PC-3 (cell line): ENCODE results near the gene SLC43A2. TPM values are rescaled to one million over a fixed set of nuclear protein-coding genes. Genes with fewer than 3 reads are reported as not detected.

Experiments used
- ATAC-seq: fragments of 200-7000 bp; cut with Tn5 transposase; 2 replicates; pipeline ENCODE4 v1.9.1; 2020; ENCODE audit warnings: mild to moderate bottlenecking, moderate library complexity
- BruUV-seq: library from RNA; stranded (reverse); fragments of 400-500 nt; replicated peaks from 2 replicates; lab custom pipeline; 2021; lab: Mats Ljungman, UMichigan
- CTCF ChIA-PET: fragments of 300-600 bp; sonication (Branson Sonifier 250); formaldehyde crosslinking; loops from one replicate; lab custom pipeline; 2022; ENCODE audit warnings: antibody characterized with exemption; lab: Charles Lee
- POLR2A ChIA-PET: fragments of 300-600 bp; sonication (Branson Sonifier 250); formaldehyde crosslinking; loops from one replicate; lab custom pipeline; 2022; ENCODE audit warnings: antibody characterized with exemption; ENCODE audit not compliant: unreplicated experiment; lab: Charles Lee
- DNase-seq: peaks from one replicate; pipeline ENCODE4 v3.0.0-alpha.2; 2015
- H2AFZ ChIP-seq: fragments of 300-600 bp; sonication (generic); 2 replicates; pipeline ENCODE4 v1.6.0; 2016; ENCODE audit warnings: antibody characterized with exemption, low read length
- H3F3A ChIP-seq: fragments of 300-600 bp; sonication (generic); one replicate; pipeline ENCODE4 v1.6.0; 2017; ENCODE audit warnings: antibody characterized with exemption, low read length, control low read depth, mild to moderate bottlenecking; ENCODE audit not compliant: unreplicated experiment
- H3K27ac ChIP-seq: fragments of 300-600 bp; sonication (generic); 2 replicates; pipeline ENCODE4 v1.5.1; 2016; ENCODE audit warnings: mild to moderate bottlenecking, low read length
- H3K27me3 ChIP-seq: fragments of 300-600 bp; sonication (generic); 2 replicates; pipeline ENCODE4 v1.6.1; 2016; ENCODE audit warnings: low read length, mixed read lengths
- H3K36me3 ChIP-seq: fragments of 300-600 bp; sonication (generic); 2 replicates; pipeline ENCODE4 v1.6.1; 2016; ENCODE audit warnings: low read depth, mixed run types, low read length, mixed read lengths
- H3K4me1 ChIP-seq: fragments of 300-600 bp; sonication (generic); 2 replicates; pipeline ENCODE4 v1.5.1; 2016; ENCODE audit warnings: low read length; ENCODE audit not compliant: insufficient read depth
- H3K4me2 ChIP-seq: fragments of 300-600 bp; sonication (generic); 2 replicates; pipeline ENCODE4 v1.6.0; 2016; ENCODE audit warnings: low read length
- H3K4me3 ChIP-seq: fragments of 300-600 bp; sonication (generic); 2 replicates; pipeline ENCODE4 v1.5.1; 2016; ENCODE audit warnings: mild to moderate bottlenecking, low read length, mixed read lengths
- H3K79me2 ChIP-seq: fragments of 300-600 bp; sonication (generic); 2 replicates; pipeline ENCODE4 v1.6.1; 2017; ENCODE audit warnings: low read length, mixed read lengths
- H3K9ac ChIP-seq: fragments of 300-600 bp; sonication (generic); 2 replicates; pipeline ENCODE4 v1.6.0; 2016; ENCODE audit warnings: mild to moderate bottlenecking, low read length
- H3K9me2 ChIP-seq: fragments of 300-600 bp; sonication (generic); replicated peaks from 2 replicates; pipeline ENCODE4 v1.6.1; 2016; ENCODE audit warnings: mixed run types, low read length, mixed read lengths
- H3K9me3 ChIP-seq: fragments of 300-600 bp; sonication (generic); 2 replicates; pipeline ENCODE4 v1.6.1; 2016; ENCODE audit warnings: low read length, mixed read lengths
- H4K20me1 ChIP-seq: fragments of 300-600 bp; sonication (generic); 2 replicates; pipeline ENCODE4 v1.6.1; 2016; ENCODE audit warnings: low read length, mixed read lengths
- EZH2 ChIP-seq: fragments of 300-600 bp; sonication (generic); IDR thresholded peaks from one replicate; pipeline ENCODE4 v1.6.1; 2017; ENCODE audit warnings: antibody characterized with exemption, mild to moderate bottlenecking, low read length; ENCODE audit not compliant: unreplicated experiment
- EZH2phosphoT487 ChIP-seq: fragments of 300-600 bp; sonication (generic); IDR thresholded peaks from 2 replicates; pipeline ENCODE4 v1.6.1; 2018; ENCODE audit warnings: mild to moderate bottlenecking, antibody characterized with exemption, low read length, borderline replicate concordance
- intact Hi-C: fragments of 100-400 bp; cut with micrococcal nuclease; formaldehyde crosslinking; loops from 2 replicates; pipeline ENCODE4 v1.9.0; 2023
- total RNA-seq: library from RNA; depleted of rRNA; stranded (reverse); fragments of >200 nt; gene quantifications from 2 replicates; pipeline ENCODE4 v1.2.3, GENCODE V29; 2014
- TF ChIP-seq, protein P1 (sequence below): fragments of 300-600 bp; sonication (generic); conservative IDR thresholded peaks from 2 replicates; pipeline ENCODE4 v1.5.1; 2017; ENCODE audit warnings: antibody characterized with exemption, low read depth, mild to moderate bottlenecking, low read length

SLC43A2 gene
- total RNA-seq, 1 experiment from 2014 or later = 6.2 TPM

DNA sequence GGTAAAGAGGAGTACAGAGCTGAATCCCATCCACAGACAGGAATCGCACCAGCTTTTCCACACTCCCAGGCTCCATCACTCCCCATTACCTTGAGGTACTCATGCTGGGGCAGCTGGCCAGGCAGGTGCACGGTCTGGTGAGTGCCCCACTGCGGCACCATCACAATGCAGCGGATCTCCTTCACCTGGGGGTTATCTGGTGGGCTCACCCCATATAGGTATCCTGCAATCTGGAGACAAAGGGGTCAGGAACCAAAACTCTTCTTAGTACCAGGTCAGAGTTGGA, 22.9 kb upstream of the SLC43A2 start:
- Histone ChIP-seq H3K4me1 (peaks cover 12% of the 10 kb centered on the region), H3K27me3 (no peaks in the 10 kb centered on the region), H2AFZ (no peak overlapping the region), H3K4me2 (no peak overlapping the region), H3F3A (no peaks in the 10 kb centered on the region), H3K4me3 (no peak overlapping the region), H3K79me2 (no peaks in the 10 kb centered on the region), H3K9me2 (no peaks in the 10 kb centered on the region), H3K9ac (no peak overlapping the region), H3K36me3 (peaks cover 30% of the 10 kb centered on the region), H3K27ac (no peak overlapping the region), H4K20me1 (no peaks in the 10 kb centered on the region), H3K9me3 (no peaks in the 10 kb centered on the region)
- BruUV-seq = no TSS peak
- TF ChIP-seq EZH2phosphoT487 = no peak
- no peak for TF ChIP-seq EZH2
- TF ChIP-seq, protein P1, sequence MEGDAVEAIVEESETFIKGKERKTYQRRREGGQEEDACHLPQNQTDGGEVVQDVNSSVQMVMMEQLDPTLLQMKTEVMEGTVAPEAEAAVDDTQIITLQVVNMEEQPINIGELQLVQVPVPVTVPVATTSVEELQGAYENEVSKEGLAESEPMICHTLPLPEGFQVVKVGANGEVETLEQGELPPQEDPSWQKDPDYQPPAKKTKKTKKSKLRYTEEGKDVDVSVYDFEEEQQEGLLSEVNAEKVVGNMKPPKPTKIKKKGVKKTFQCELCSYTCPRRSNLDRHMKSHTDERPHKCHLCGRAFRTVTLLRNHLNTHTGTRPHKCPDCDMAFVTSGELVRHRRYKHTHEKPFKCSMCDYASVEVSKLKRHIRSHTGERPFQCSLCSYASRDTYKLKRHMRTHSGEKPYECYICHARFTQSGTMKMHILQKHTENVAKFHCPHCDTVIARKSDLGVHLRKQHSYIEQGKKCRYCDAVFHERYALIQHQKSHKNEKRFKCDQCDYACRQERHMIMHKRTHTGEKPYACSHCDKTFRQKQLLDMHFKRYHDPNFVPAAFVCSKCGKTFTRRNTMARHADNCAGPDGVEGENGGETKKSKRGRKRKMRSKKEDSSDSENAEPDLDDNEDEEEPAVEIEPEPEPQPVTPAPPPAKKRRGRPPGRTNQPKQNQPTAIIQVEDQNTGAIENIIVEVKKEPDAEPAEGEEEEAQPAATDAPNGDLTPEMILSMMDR = no peak
- DNase-seq = no peak
- intact Hi-C loops = no loop called here
- ChIA-PET POLR2A (no interaction called here), CTCF (no interaction called here)
- no peak for ATAC-seq

DNA sequence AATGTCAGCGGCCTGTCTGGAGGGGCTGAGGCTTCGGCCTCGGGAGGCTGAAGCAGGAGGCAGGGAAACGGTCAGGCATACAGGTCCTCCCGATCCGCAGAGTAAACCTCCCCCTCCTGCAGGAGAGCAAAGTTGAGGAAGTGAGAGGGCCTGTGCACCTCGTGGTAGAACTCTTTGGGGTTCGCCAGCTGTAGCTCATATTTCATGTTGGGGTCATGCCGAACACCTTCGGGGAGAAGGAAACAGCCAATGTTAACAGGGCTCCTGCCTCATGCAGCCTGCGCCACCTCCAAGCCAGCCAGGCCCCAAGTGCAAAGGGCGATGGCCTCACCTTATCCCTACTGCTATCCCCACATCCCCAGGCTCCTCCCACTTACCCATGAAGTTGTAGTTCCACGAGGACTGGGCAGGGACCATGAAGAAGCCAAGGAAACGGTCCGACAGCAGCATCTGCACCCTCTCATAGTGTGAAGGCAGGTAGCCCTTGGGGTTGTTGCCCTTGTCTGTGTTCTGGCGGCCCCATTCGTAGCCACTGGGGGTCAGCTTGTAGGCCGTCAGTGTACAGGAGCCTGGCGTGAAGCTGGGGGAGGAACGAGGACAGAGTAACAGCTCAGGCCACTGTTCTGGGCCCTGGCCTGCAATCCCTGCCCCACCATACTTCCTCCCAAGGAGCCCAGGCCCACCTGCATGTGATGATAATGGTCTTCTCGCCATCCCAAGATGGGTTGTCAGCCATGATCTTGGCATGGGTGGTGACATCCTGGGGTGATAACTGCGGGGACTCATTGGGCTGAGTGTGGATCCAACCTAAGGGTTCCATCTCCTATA, 22.3 kb upstream of the SLC43A2 start:
- ATAC-seq = no peak
- H3K36me3 ChIP-seq = peaks cover 25% of the 10 kb centered on the region
- no peak overlapping the region for H2AFZ ChIP-seq
- H3K27me3 ChIP-seq = no peaks in the 10 kb centered on the region
- no peaks in the 10 kb centered on the region for H4K20me1 ChIP-seq
- no peaks in the 10 kb centered on the region for H3K9me2 ChIP-seq
- H3K27ac ChIP-seq = no peak overlapping the region
- H3K9me3 ChIP-seq = no peaks in the 10 kb centered on the region
- intact Hi-C loops = no loop called here
- DNase-seq = no peak
- H3K9ac ChIP-seq = no peak overlapping the region
- ChIA-PET POLR2A (no interaction called here), CTCF (no interaction called here)
- no peaks in the 10 kb centered on the region for H3K79me2 ChIP-seq
- TSS peak; percentile 27 for BruUV-seq
- no peak for TF ChIP-seq EZH2phosphoT487
- TF ChIP-seq, protein P1 = no peak
- no peak for TF ChIP-seq EZH2
- H3K4me2 ChIP-seq = no peak overlapping the region
- no peaks in the 10 kb centered on the region for H3F3A ChIP-seq
- peaks cover 12% of the 10 kb centered on the region for H3K4me1 ChIP-seq
- no peak overlapping the region for H3K4me3 ChIP-seq
